ENCODE results near the gene CAPZB. TPM values are rescaled to one million over a fixed set of nuclear protein-coding genes. Genes with fewer than 3 reads are reported as not detected.

The CAPZB gene
- total and polyA plus RNA-seq, 4 donors, result 230 to 297 (median 272) TPM

DNA sequence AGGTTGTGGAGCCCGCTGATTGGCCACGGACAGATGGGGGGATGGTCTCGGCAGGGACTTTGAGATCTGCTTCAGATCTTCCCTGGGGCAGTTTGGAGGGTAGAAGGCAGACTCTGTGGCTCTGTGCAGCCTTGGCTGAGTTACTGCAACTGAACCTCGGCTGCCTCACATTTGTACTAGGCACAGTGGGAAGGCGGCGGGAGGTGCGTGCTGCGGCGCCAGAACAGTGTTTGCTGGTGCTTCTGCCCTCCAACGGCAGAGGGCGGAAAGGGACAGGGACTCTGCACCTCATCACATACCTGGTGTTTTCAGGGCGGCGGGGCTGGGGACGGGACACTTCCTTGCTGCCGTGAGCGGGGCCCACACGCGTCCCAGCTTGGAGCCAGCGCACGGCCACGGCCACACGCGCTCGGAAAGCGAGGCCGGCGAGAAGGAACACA is 147.0 kb downstream of the CAPZB start:
- WGBS, 2 donors, result 79 to 81% methylated on average over 27 of the region's 27 CpGs
- ATAC-seq (ENCODE audit: low FRiP score) (no peak), DNase-seq (no peak)
- Histone ChIP-seq H3K27me3 (ENCODE audit: control insufficient read depth in 1 of 2, insufficient read depth in 2 of 2, low read length in 1 of 2) (no peaks in the 10 kb centered on the region), H3K4me1 (ENCODE audit: control insufficient read depth in 1 of 2, insufficient read depth in 2 of 2, low read length in 2 of 2) (no peaks in the 10 kb centered on the region), H3K36me3 (ENCODE audit: control insufficient read depth in 1 of 2, insufficient read depth in 2 of 2, low read length in 1 of 2) (no peaks in the 10 kb centered on the region), H3K9me3 (ENCODE audit: control insufficient read depth, low read length) (no peaks in the 10 kb centered on the region), H3K4me3 (ENCODE audit: low read length in 2 of 2) (no peak overlapping the region), H3K27ac (ENCODE audit: low read depth in 1 of 2, low read length in 2 of 2) (no peak overlapping the region)
- intact Hi-C loops (cut with DNase I), result no loop called here

DNA sequence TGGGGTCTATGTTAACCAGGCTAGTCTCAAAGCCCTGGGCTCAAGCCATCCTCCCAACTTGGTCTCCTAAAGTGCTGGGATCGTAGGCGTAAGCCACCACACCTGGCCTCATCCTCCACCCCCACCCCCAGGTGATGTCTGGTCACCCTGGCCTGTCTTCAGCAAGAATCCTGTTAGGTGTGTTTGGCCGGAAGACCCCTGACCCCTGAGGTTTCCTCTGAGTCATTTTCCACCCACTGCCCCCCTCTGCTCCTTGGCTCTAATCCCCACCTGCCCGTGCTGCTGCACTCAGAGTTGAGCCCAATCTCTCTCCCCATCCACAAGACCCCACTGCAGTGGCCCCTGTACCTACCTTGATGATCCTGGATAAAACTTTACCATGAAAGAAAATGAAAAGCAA is 148.1 kb downstream of the CAPZB start:
- Histone ChIP-seq H3K27ac (ENCODE audit: low read depth in 1 of 2, low read length in 2 of 2) (no peak overlapping the region), H3K4me1 (ENCODE audit: control insufficient read depth in 1 of 2, insufficient read depth in 2 of 2, low read length in 2 of 2) (no peaks in the 10 kb centered on the region), H3K9me3 (ENCODE audit: control insufficient read depth, low read length) (no peaks in the 10 kb centered on the region), H3K4me3 (ENCODE audit: low read length in 2 of 2) (no peak overlapping the region), H3K27me3 (ENCODE audit: control insufficient read depth in 1 of 2, insufficient read depth in 2 of 2, low read length in 1 of 2) (no peaks in the 10 kb centered on the region), H3K36me3 (ENCODE audit: control insufficient read depth in 1 of 2, insufficient read depth in 2 of 2, low read length in 1 of 2) (no peaks in the 10 kb centered on the region)
- no peak for DNase-seq
- WGBS, 2 donors, result 87 to 89% methylated on average over 4 of the region's 4 CpGs
- intact Hi-C loops (cut with DNase I), result no loop called here
- ATAC-seq (ENCODE audit: low FRiP score), result no peak

DNA sequence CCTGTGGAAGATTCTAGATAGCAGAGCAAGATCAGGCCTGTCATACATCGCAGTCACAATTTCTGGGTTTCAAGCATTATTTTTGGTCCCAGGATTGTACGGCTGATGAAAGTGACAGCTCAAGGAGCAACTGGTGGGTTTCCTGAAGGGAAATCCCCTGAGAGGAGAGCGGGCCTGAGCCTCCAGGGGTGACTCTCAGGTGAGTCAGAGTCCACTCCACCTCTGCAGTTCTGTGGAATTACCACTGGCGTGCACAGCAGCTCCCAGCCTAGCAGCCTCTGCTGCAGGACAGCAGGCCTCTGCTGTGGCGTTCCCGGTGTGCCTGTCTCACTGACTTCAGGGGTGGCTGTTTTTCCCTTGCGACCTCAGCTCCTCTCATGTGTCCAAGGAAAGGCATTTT is 148.8 kb downstream of the CAPZB start:
- no peak for ATAC-seq (ENCODE audit: low FRiP score)

DNA sequence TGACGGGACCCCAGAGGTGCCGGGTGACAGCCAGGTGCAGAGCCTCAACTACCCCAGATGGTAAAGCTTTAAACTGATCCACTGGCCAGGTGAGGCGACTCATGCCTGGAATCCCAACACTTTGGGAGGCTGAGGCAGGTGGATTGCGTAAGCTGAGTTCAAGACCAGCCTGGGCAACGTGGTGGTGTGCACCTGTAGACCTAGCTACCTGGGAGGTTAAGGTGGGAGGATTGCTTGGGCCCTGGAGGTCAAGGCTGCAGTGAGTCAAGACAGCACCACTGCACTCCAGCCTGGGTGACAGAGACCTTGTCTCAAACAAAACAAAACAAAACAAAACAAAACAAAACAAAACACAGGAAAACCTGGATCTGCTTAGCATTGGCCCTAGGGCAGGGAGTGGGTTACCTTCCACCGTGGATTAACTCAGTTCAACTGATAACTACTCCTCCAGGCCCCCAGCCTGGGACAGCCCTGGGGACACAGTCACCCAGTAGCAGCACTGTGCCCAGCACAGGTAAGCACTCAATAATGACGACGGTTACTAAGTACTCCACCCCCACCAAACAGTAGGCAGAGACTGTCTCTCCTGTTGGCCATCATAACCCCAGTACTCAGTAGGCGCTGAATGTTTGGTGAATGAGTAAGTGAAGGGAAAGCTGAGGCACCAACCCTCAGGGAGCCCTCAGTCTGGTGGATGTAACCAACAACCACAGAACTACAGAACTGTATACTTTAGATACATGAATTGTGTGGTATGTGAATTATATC is 151.6 kb downstream of the CAPZB start:
- Histone ChIP-seq H3K4me1 (ENCODE audit: control insufficient read depth in 1 of 2, insufficient read depth in 2 of 2, low read length in 2 of 2) (no peaks in the 10 kb centered on the region), H3K9me3 (ENCODE audit: control insufficient read depth, low read length) (no peaks in the 10 kb centered on the region), H3K4me3 (ENCODE audit: low read length in 2 of 2) (no peak overlapping the region), H3K27ac (ENCODE audit: low read depth in 1 of 2, low read length in 2 of 2) (no peak overlapping the region), H3K36me3 (ENCODE audit: control insufficient read depth in 1 of 2, insufficient read depth in 2 of 2, low read length in 1 of 2) (no peaks in the 10 kb centered on the region), H3K27me3 (ENCODE audit: control insufficient read depth in 1 of 2, insufficient read depth in 2 of 2, low read length in 1 of 2) (no peaks in the 10 kb centered on the region)
- no peak for ATAC-seq (ENCODE audit: low FRiP score)
- WGBS, 2 donors, result 79 to 85% methylated on average over 9 of the region's 9 CpGs
- DNase-seq, result peak in 1 of 2 donors; percentile 45
- intact Hi-C loops (cut with DNase I), result no loop called here

More for the DNA sequence above, 148.8 kb downstream of the CAPZB start:
- H3K4me1 ChIP-seq (ENCODE audit: control insufficient read depth in 1 of 2, insufficient read depth in 2 of 2, low read length in 2 of 2), result no peaks in the 10 kb centered on the region
- H3K27me3 ChIP-seq (ENCODE audit: control insufficient read depth in 1 of 2, insufficient read depth in 2 of 2, low read length in 1 of 2), result no peaks in the 10 kb centered on the region
- DNase-seq, result no peak
- H3K27ac ChIP-seq (ENCODE audit: low read depth in 1 of 2, low read length in 2 of 2), result no peak overlapping the region
- H3K36me3 ChIP-seq (ENCODE audit: control insufficient read depth in 1 of 2, insufficient read depth in 2 of 2, low read length in 1 of 2), result no peaks in the 10 kb centered on the region
- intact Hi-C loops (cut with DNase I), result no loop called here
- 83 to 84% methylated on average over 7 of the region's 7 CpGs for WGBS, 2 donors
- H3K4me3 ChIP-seq (ENCODE audit: low read length in 2 of 2), result no peak overlapping the region
- H3K9me3 ChIP-seq (ENCODE audit: control insufficient read depth, low read length), result no peaks in the 10 kb centered on the region

DNA sequence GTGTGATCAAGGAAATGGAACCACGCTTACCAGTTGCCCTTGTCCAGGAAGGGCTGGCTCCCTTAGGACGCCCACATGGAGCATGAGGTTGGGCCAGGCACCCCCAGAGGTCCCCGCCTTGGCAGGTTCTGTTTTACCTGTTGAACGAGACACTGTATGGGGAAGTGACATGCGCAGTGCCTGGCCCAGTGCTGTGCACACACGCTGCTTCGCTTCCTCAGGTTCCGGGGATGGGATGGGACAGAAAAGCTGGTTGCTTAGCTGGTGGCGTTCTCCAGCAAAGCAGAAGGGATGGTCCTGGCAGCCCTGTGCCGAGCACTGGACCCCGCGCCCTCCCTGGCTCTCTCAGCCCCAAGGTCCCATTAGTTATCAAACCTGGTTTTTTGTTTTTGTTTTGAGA is 152.5 kb downstream of the CAPZB start:
- WGBS, 2 donors, result 89 to 91% methylated on average over 12 of the region's 12 CpGs
- Histone ChIP-seq H3K36me3 (ENCODE audit: control insufficient read depth in 1 of 2, insufficient read depth in 2 of 2, low read length in 1 of 2) (no peaks in the 10 kb centered on the region), H3K27ac (ENCODE audit: low read depth in 1 of 2, low read length in 2 of 2) (no peak overlapping the region), H3K27me3 (ENCODE audit: control insufficient read depth in 1 of 2, insufficient read depth in 2 of 2, low read length in 1 of 2) (no peaks in the 10 kb centered on the region), H3K4me3 (ENCODE audit: low read length in 2 of 2) (no peak overlapping the region), H3K9me3 (ENCODE audit: control insufficient read depth, low read length) (no peaks in the 10 kb centered on the region), H3K4me1 (ENCODE audit: control insufficient read depth in 1 of 2, insufficient read depth in 2 of 2, low read length in 2 of 2) (no peaks in the 10 kb centered on the region)
- intact Hi-C loops (cut with DNase I), result no loop called here
- ATAC-seq (ENCODE audit: low FRiP score) (no peak), DNase-seq (peak in 1 of 2 donors; percentile 31)

DNA sequence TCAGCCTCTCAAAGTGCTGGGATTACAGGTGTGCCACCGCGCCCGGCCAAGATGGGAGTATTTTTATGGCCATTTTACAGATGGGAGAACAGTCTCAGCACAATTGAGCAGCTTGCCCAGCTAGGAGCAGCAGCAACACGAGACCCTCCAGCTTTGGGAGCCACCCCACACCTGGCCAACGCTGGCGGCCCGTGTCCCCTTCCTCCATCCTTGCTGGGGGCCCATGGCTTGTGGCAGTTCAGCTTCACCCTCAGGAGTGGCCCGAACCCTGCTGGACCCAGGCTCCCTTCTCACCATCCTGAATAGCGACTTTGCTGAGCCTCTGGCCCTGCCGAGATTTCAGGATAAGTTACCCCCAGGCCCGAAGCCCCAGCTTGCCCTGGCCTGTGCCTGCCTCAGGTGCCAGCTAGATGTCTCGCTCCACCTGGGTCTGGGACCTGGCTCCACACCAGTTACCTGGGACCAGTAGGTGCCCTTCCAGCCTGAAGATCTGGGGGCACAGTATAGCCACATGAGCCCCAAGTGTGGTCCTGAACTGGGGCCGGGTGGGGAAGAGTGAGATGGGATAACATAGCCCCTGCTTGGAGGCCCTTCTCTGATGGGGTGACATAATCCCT is 154.0 kb downstream of the CAPZB start:
- no peaks in the 10 kb centered on the region for H3K36me3 ChIP-seq (ENCODE audit: control insufficient read depth in 1 of 2, insufficient read depth in 2 of 2, low read length in 1 of 2)
- intact Hi-C loops (cut with DNase I), result no loop called here
- H3K9me3 ChIP-seq (ENCODE audit: control insufficient read depth, low read length), result no peaks in the 10 kb centered on the region
- 85 to 92% methylated on average over 13 of the region's 13 CpGs for WGBS, 2 donors
- H3K27me3 ChIP-seq (ENCODE audit: control insufficient read depth in 1 of 2, insufficient read depth in 2 of 2, low read length in 1 of 2), result no peaks in the 10 kb centered on the region
- no peak overlapping the region for H3K4me3 ChIP-seq (ENCODE audit: low read length in 2 of 2)
- no peak for ATAC-seq (ENCODE audit: low FRiP score)
- no peak overlapping the region for H3K27ac ChIP-seq (ENCODE audit: low read depth in 1 of 2, low read length in 2 of 2)
- no peak for DNase-seq
- no peaks in the 10 kb centered on the region for H3K4me1 ChIP-seq (ENCODE audit: control insufficient read depth in 1 of 2, insufficient read depth in 2 of 2, low read length in 2 of 2)

DNA sequence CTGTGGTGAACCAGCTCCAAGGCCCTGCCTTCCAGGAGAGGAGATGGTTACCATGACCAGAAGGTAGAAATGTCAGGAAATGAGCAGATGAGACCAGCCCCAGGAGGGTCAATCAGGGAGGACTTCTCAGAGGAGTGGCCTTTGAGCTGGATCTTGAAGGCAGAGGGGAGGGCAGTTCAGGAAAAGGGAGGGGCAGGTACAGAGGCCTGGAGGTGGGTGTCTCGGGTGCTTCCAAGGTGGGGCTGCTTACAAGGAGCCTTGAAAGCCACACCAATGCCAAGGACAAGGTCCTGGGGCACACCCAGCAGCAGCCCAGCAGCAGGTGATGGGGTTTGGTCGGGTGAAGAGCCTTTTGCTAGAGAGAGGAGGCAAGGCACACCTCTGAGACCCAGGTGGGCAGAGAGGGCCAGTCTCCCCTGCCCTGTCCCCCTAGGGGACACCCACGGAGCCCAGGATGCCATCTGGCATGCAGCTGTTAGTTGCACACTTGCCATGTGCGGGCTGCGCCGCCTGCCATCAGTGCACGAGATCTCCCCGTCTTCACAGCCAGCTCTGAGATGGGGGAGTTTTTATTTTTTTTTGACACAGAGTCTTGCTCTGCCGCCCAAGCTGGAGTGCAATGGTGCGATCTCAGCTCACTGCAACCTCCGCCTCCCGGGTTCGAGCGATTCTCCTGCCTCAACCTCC is 154.7 kb downstream of the CAPZB start:
- DNase-seq (no peak), ATAC-seq (ENCODE audit: low FRiP score) (no peak)
- no peak overlapping the region for H3K4me3 ChIP-seq (ENCODE audit: low read length in 2 of 2)
- no peaks in the 10 kb centered on the region for H3K9me3 ChIP-seq (ENCODE audit: control insufficient read depth, low read length)
- H3K4me1 ChIP-seq (ENCODE audit: control insufficient read depth in 1 of 2, insufficient read depth in 2 of 2, low read length in 2 of 2), result no peaks in the 10 kb centered on the region
- no peaks in the 10 kb centered on the region for H3K27me3 ChIP-seq (ENCODE audit: control insufficient read depth in 1 of 2, insufficient read depth in 2 of 2, low read length in 1 of 2)
- intact Hi-C loops (cut with DNase I), result no loop called here
- 92 to 93% methylated on average over 14 of the region's 14 CpGs for WGBS, 2 donors
- H3K36me3 ChIP-seq (ENCODE audit: control insufficient read depth in 1 of 2, insufficient read depth in 2 of 2, low read length in 1 of 2), result no peaks in the 10 kb centered on the region
- H3K27ac ChIP-seq (ENCODE audit: low read depth in 1 of 2, low read length in 2 of 2), result no peak overlapping the region

DNA sequence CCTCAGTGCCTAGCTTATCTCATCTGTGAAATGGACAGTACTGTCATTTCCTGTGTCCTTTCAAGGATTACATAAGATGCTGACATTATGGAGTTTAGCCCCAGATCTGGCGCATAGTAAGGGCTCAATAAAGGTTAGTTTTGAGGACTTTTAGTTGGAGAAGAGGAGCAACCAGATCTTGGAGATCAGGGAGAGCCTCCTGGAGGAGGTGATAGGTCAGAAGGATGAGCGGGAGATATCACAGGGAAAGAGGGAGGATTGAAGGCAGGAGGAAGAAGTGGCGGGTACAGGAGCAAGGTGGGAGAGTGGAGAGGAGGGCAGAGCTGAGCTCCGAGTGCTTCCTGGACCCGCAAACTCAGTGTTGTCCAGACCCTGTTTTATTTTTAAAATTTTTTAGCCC is 155.7 kb downstream of the CAPZB start:
- H3K27ac ChIP-seq (ENCODE audit: low read depth in 1 of 2, low read length in 2 of 2), result no peak overlapping the region
- no peaks in the 10 kb centered on the region for H3K36me3 ChIP-seq (ENCODE audit: control insufficient read depth in 1 of 2, insufficient read depth in 2 of 2, low read length in 1 of 2)
- no peaks in the 10 kb centered on the region for H3K4me1 ChIP-seq (ENCODE audit: control insufficient read depth in 1 of 2, insufficient read depth in 2 of 2, low read length in 2 of 2)
- no peak overlapping the region for H3K4me3 ChIP-seq (ENCODE audit: low read length in 2 of 2)
- no peaks in the 10 kb centered on the region for H3K9me3 ChIP-seq (ENCODE audit: control insufficient read depth, low read length)
- 85 to 90% methylated on average over 5 of the region's 5 CpGs for WGBS, 2 donors
- H3K27me3 ChIP-seq (ENCODE audit: control insufficient read depth in 1 of 2, insufficient read depth in 2 of 2, low read length in 1 of 2), result no peaks in the 10 kb centered on the region
- intact Hi-C loops (cut with DNase I), result no loop called here
- ATAC-seq (ENCODE audit: low FRiP score) (no peak), DNase-seq (no peak)

Data from aorta (tissue), 5 donors.